ENCODE measurements around the gene FAM50B. TPM values are rescaled to one million over a fixed set of nuclear protein-coding genes. Genes with fewer than 3 reads are reported as not detected.
A peak's percentile ranks its signal among the peaks of the same experiment; 100 is the strongest.

FAM50B gene
- total and polyA plus RNA-seq, 2 of the 4 experiments (the other 2 are of a cell fraction), result 4.1 to 7.4 TPM

- Histone ChIP-seq H3K79me1 (ENCODE audit: low read depth in 1 of 2, low read length in 2 of 2) (no peaks in the 10 kb centered on the region), H3K18ac (ENCODE audit: low read depth, low read length) (no peak overlapping the region), H3K9me3 (ENCODE audit: control insufficient read depth, insufficient read depth, low read length) (no peaks in the 10 kb centered on the region), H3K4me3 (ENCODE audit: insufficient read depth, low read depth, low read length) (no peak overlapping the region), H2BK5ac (ENCODE audit: low read depth, low read length, poor library complexity, severe bottlenecking) (no peak overlapping the region), H3K14ac (replicated peaks; ENCODE audit: low read depth, low read length) (no peak overlapping the region; the same call in 1 of the 2 replicates), H4K20me1 (ENCODE audit: insufficient read depth, low read length) (no peaks in the 10 kb centered on the region), H2BK15ac (ENCODE audit: low read depth, low read length) (no peak overlapping the region), H2AFZ (replicated peaks; ENCODE audit: low read length, poor library complexity) (peak overlapping the region; percentile 41), H4K91ac (ENCODE audit: insufficient read depth, low read depth, low read length) (no peak overlapping the region), H3K36me3 (ENCODE audit: control insufficient read depth, insufficient read depth, low read length) (no peaks in the 10 kb centered on the region), H3K23ac (ENCODE audit: low read depth, low read length) (no peak overlapping the region), H4K8ac (ENCODE audit: low read depth in 2 of 2, low read length in 2 of 2) (no peak overlapping the region), H3K9ac (ENCODE audit: low read depth, low read length) (no peak overlapping the region), H2BK20ac (ENCODE audit: low read depth, low read length) (no peak overlapping the region), H3K4me1 (ENCODE audit: control insufficient read depth, insufficient read depth, low read length) (no peaks in the 10 kb centered on the region), H3K27ac (ENCODE audit: insufficient read depth, low read length) (no peak overlapping the region), H2AK5ac (ENCODE audit: low read depth, low read length) (peak overlapping the region; percentile 38; the same call in 1 of the 2 replicates), H2AK9ac (replicated peaks; ENCODE audit: low read depth, low read length, poor library complexity) (peak overlapping the region; percentile 76), H2BK120ac (ENCODE audit: low read depth, low read length) (no peak overlapping the region), H3K9me1 (ENCODE audit: insufficient read depth, low read length) (no peaks in the 10 kb centered on the region; the same call in 1 of the 2 replicates), H3K4ac (ENCODE audit: low read depth, low read length) (no peak overlapping the region), H3K4me2 (ENCODE audit: low read depth, low read length) (no peak overlapping the region), H4K5ac (ENCODE audit: low read depth, low read length) (no peak overlapping the region), H3K27me3 (ENCODE audit: control insufficient read depth, insufficient read depth, low read length) (peaks cover under 1% of the 10 kb centered on the region; the same call in 1 of the 2 replicates), H3K56ac (ENCODE audit: extremely low read depth, insufficient read depth, low read length) (no peak overlapping the region)
- no peak for ATAC-seq (ENCODE audit: low read depth)
- intact Hi-C loops (cut with micrococcal nuclease) (no loop called here), dilution Hi-C loops (cut with HindIII; ENCODE audit: low sequenced_read_pairs, unreplicated experiment) (no loop called here), in situ Hi-C loops (cut with MboI; ENCODE audit: low sequenced_read_pairs) (no loop called here)
- CTCF ChIA-PET, result no interaction called here
- WGBS, 2 experiments (ENCODE audit: extremely low coverage in 2 of 2, insufficient read length in 1 of 2), result 92% methylated on average over 2 of the region's 6 CpGs; no CpG with 5 or more reads in 1 of the 2 experiments
- no peak for DNase-seq
- POLR2A ChIA-PET (ENCODE audit: unreplicated experiment), result no interaction called here
- TF ChIP-seq USF2 (IDR thresholded peaks at IDR 0.05; ENCODE audit: low read depth, low read length) (no peak), MAZ (IDR thresholded peaks at IDR 0.05; ENCODE audit: borderline replicate concordance, low read depth, low read length) (no peak), CHD1 (IDR thresholded peaks at IDR 0.05; ENCODE audit: low read depth, low read length) (no peak), MAFK (IDR thresholded peaks at IDR 0.05; ENCODE audit: low read depth, low read length) (no peak), ELK1 (IDR thresholded peaks at IDR 0.05; ENCODE audit: borderline replicate concordance, low read depth, low read length) (no peak), CTCF (conservative IDR thresholded peaks at IDR 0.05; ENCODE audit: low read depth, low read length) (no peak), NFE2L2 (IDR thresholded peaks at IDR 0.05; ENCODE audit: low read depth, low read length) (no peak), RFX5 (IDR thresholded peaks at IDR 0.05; ENCODE audit: low read depth, low read length) (no peak), BHLHE40 (IDR thresholded peaks at IDR 0.05; ENCODE audit: low read depth, low read length) (no peak), SMC3 (IDR thresholded peaks at IDR 0.05; ENCODE audit: low read depth, low read length) (no peak), MXI1 (IDR thresholded peaks at IDR 0.05; ENCODE audit: borderline replicate concordance, low read depth, low read length) (no peak), RCOR1 (IDR thresholded peaks at IDR 0.05; ENCODE audit: insufficient replicate concordance, low read length) (no peak), FOS (IDR thresholded peaks at IDR 0.05; ENCODE audit: low read depth, low read length) (no peak), CEBPB (IDR thresholded peaks at IDR 0.05; ENCODE audit: low read depth, low read length) (no peak), POLR2A (IDR thresholded peaks at IDR 0.05; ENCODE audit: low read depth, low read length) (no peak), RAD21 (IDR thresholded peaks at IDR 0.05; ENCODE audit: low read length) (no peak)
- BruUV-seq (replicated peaks), result no TSS peak
Observed at GRCh38 chr6:3878048-3878666, 29.0 kb downstream of the FAM50B start.

All from IMR-90 (cell line).